ENCODE measurements around the gene CDC42BPB. TPM values are rescaled to one million over a fixed set of nuclear protein-coding genes. Genes with fewer than 3 reads are reported as not detected.
A peak's percentile ranks its signal among the peaks of the same experiment; 100 is the strongest.

Gene CDC42BPB
- total RNA-seq, 3 donors from 2014 or later (not counting 1 experiment from before 2014, with no cell fraction given) = 0.86 to 2.3 (median 2.0) TPM

GRCh38 chr14:103091883-103092222, 34.5 kb upstream of the CDC42BPB start:
- no peak overlapping the region for H3K4me3 ChIP-seq (ENCODE audit: low read length)
- no peak for DNase-seq
- H3K36me3 ChIP-seq (ENCODE audit: control insufficient read depth, insufficient read depth, low read length) = no peaks in the 10 kb centered on the region
- H3K27me3 Mint-ChIP-seq (ENCODE audit: low read depth in 2 of 2) = no peaks in the 10 kb centered on the region
- H3K27me3 ChIP-seq (ENCODE audit: control insufficient read depth, insufficient read depth, low read length) = peaks cover 6% of the 10 kb centered on the region
- intact Hi-C loops (cut with micrococcal nuclease) = loop anchor here (5.0 to 10.0 kb wide), 2 partner anchors 315 to 397 kb away; partner anchors contain the start of gene TRAF3
- H3K9me3 Mint-ChIP-seq = no peaks in the 10 kb centered on the region
- H3K36me3 Mint-ChIP-seq = no peaks in the 10 kb centered on the region
- no peak for ATAC-seq
- H3K27ac ChIP-seq (ENCODE audit: low read length) = no peak overlapping the region
- H3K27ac Mint-ChIP-seq = no peak overlapping the region
- 55% methylated on average over 9 of the region's 9 CpGs for WGBS (ENCODE audit: insufficient coverage)
- H3K4me1 ChIP-seq (ENCODE audit: control insufficient read depth, insufficient read depth, low read length) = peaks cover 19% of the 10 kb centered on the region
- peaks cover 0 to 5% of the 10 kb centered on the region in 2 donors for H3K4me1 Mint-ChIP-seq
- TF ChIP-seq CTCF (IDR thresholded peaks at IDR 0.05) = no peak
- peak overlapping the region; percentile 35 for H3K4me3 Mint-ChIP-seq
- no peaks in the 10 kb centered on the region for H3K9me3 ChIP-seq (ENCODE audit: control insufficient read depth, insufficient read depth, low read length)

GRCh38 chr14:103091041-103091882, 33.9 kb upstream of the CDC42BPB start:
- Histone ChIP-seq H3K9me3 (ENCODE audit: control insufficient read depth, insufficient read depth, low read length) (no peaks in the 10 kb centered on the region), H3K4me1 (ENCODE audit: control insufficient read depth, insufficient read depth, low read length) (peaks cover 19% of the 10 kb centered on the region), H3K27ac (ENCODE audit: low read length) (no peak overlapping the region), H3K36me3 (ENCODE audit: control insufficient read depth, insufficient read depth, low read length) (no peaks in the 10 kb centered on the region), H3K4me3 (ENCODE audit: low read length) (peak overlapping the region; percentile 12), H3K27me3 (ENCODE audit: control insufficient read depth, insufficient read depth, low read length) (peaks cover 6% of the 10 kb centered on the region)
- Mint-ChIP-seq H3K4me1 (peaks cover 0 to 5% of the 10 kb centered on the region in 2 donors), H3K4me3 (peak overlapping the region; percentile 62), H3K27me3 (ENCODE audit: low read depth in 2 of 2) (no peaks in the 10 kb centered on the region), H3K27ac (peak overlapping the region; percentile 26 to 72), H3K9me3 (no peaks in the 10 kb centered on the region), H3K36me3 (no peaks in the 10 kb centered on the region)
- peak; percentile 69 to 87 for DNase-seq
- 2% methylated on average over 67 of the region's 69 CpGs for WGBS (ENCODE audit: insufficient coverage)
- intact Hi-C loops (cut with micrococcal nuclease) = loop anchor here (5.0 to 10.0 kb wide), 2 partner anchors 314 to 396 kb away; partner anchors contain the start of gene TRAF3
- peak; percentile 63 for TF ChIP-seq CTCF (IDR thresholded peaks at IDR 0.05)
- peak; percentile 89 to 90 (median 89) for ATAC-seq

- Histone ChIP-seq H3K27ac (ENCODE audit: low read length) (no peak overlapping the region), H3K27me3 (ENCODE audit: control insufficient read depth, insufficient read depth, low read length) (peaks cover 6% of the 10 kb centered on the region), H3K36me3 (ENCODE audit: control insufficient read depth, insufficient read depth, low read length) (no peaks in the 10 kb centered on the region), H3K4me3 (ENCODE audit: low read length) (no peak overlapping the region), H3K9me3 (ENCODE audit: control insufficient read depth, insufficient read depth, low read length) (no peaks in the 10 kb centered on the region), H3K4me1 (ENCODE audit: control insufficient read depth, insufficient read depth, low read length) (peaks cover 19% of the 10 kb centered on the region)
- intact Hi-C loops (cut with micrococcal nuclease) = loop anchor here (5.0 to 10.0 kb wide), 2 partner anchors 313 to 396 kb away; partner anchors contain the start of gene TRAF3
- Mint-ChIP-seq H3K27ac (peak overlapping the region; percentile 26 to 72), H3K4me1 (peaks cover 0 to 5% of the 10 kb centered on the region in 2 donors), H3K9me3 (no peaks in the 10 kb centered on the region), H3K4me3 (peak overlapping the region; percentile 62), H3K27me3 (ENCODE audit: low read depth in 2 of 2) (peaks cover 0 to under 1% of the 10 kb centered on the region in 2 donors), H3K36me3 (no peaks in the 10 kb centered on the region)
- 84% methylated on average over 9 of the region's 12 CpGs for WGBS (ENCODE audit: insufficient coverage)
- TF ChIP-seq CTCF (IDR thresholded peaks at IDR 0.05) = no peak
- no peak for DNase-seq
- no peak for ATAC-seq
Observed at GRCh38 chr14:103090481-103091020, 33.2 kb upstream of the CDC42BPB start.
